K562 (cell line): ENCODE measurements around the gene DGKB. TPM values are rescaled to one million over a fixed set of nuclear protein-coding genes. Genes with fewer than 3 reads are reported as not detected.

Experiments
- ATAC-seq: fragments of 200-7000 bp; cut with Tn5 transposase; 3 replicates; pipeline ENCODE4 v1.9.1; 2020; ENCODE audit warnings: moderate library complexity
- BruUV-seq: library from RNA; stranded (reverse); fragments of 400-500 nt; replicated peaks from 2 replicates; lab custom pipeline; 2021; lab: Mats Ljungman, UMichigan
- CTCF ChIA-PET: fragments of 300-600 bp; formaldehyde crosslinking; extraction: SDS; loops from one replicate; lab custom pipeline; 2021; ENCODE audit warnings: low intra/inter-chr PET ratio; lab: Yijun Ruan, JAX
- POLR2A ChIA-PET: fragments of 300-600, 350-650 bp; sonication (Branson Sonifier 250); formaldehyde crosslinking; extraction: SDS; loops from one replicate; lab custom pipeline; 2021; ENCODE audit warnings: antibody characterized with exemption, inconsistent platforms; lab: Yijun Ruan, JAX
- DNase-seq, 4 experiments: peaks; one replicate each; pipeline versions ENCODE4 v3.0.0 to v3.0.0-alpha.2; 2011 to 2018; ENCODE audit warnings: low spot score in 3 of 4, mixed read lengths in 3 of 4; ENCODE audit errors: extremely low read depth in 1 of 4
- FAIRE-seq: peaks from 2 replicates; lab custom pipeline; 2011; peaks lifted over from hg19 to GRCh38; lab: Jason Lieb, UNC
- H2AFZ ChIP-seq: 2 replicates; pipeline ENCODE4 v1.6.0; 2011; ENCODE audit warnings: low read depth, low read length, control low read depth, inconsistent platforms
- H3K27ac ChIP-seq: fragments of 200-600 bp; 3 replicates; pipeline ENCODE4 v1.8.0; 2011; ENCODE audit warnings: low read depth, mild to moderate bottlenecking, control low read depth, inconsistent platforms, low read length, moderate library complexity, mixed read lengths; ENCODE audit errors: extremely low read depth
- H3K27me3 ChIP-seq, 2 experiments: fragments of 300-600 bp in 1 of 2; 2 replicates in 1 of 2; 3 replicates in 1 of 2; pipeline versions ENCODE4 v1.6.0 to v1.8.0; 2011; ENCODE audit warnings: inconsistent platforms in 2 of 2, low read length in 2 of 2, mild to moderate bottlenecking in 1 of 2, mixed read lengths in 1 of 2, moderate library complexity in 1 of 2; ENCODE audit not compliant: control insufficient read depth in 2 of 2, insufficient read depth in 2 of 2
- H3K36me3 ChIP-seq: fragments of 300-600 bp; 3 replicates; pipeline ENCODE4 v1.8.0; 2011; ENCODE audit warnings: mild to moderate bottlenecking, low read length, inconsistent platforms; ENCODE audit not compliant: control insufficient read depth, insufficient read depth
- H3K4me1 ChIP-seq, 2 experiments: fragments of 200-600 bp in 1 of 2; replicated peaks in 1 of 2; 2 replicates in 1 of 2; 3 replicates in 1 of 2; pipeline versions ENCODE4 v1.5.1 to v1.8.0; 2011; ENCODE audit warnings: inconsistent platforms in 2 of 2, low read length in 2 of 2, mild to moderate bottlenecking in 1 of 2, mixed read lengths in 1 of 2, moderate library complexity in 1 of 2; ENCODE audit not compliant: control insufficient read depth in 2 of 2, insufficient read depth in 2 of 2
- H3K4me2 ChIP-seq: 2 replicates; pipeline ENCODE4 v1.6.1; 2011; ENCODE audit warnings: low read length, control low read depth, inconsistent platforms, mixed read lengths; ENCODE audit not compliant: insufficient read depth
- H3K4me3 ChIP-seq: fragments of 200-600 bp; sonication (generic), shearing (Covaris generic); 2 replicates; pipeline ENCODE4 v1.5.1; 2016; ENCODE audit warnings: control low read depth, inconsistent platforms
- H3K79me2 ChIP-seq: fragments of 200-600 bp; 3 replicates; pipeline ENCODE4 v1.8.0; 2011; ENCODE audit warnings: low read length, inconsistent platforms; ENCODE audit not compliant: control insufficient read depth, insufficient read depth
- H3K9ac ChIP-seq, 2 experiments: 2 replicates each; pipeline versions ENCODE4 v1.6.0 to v1.6.1; 2011; ENCODE audit warnings: low read depth in 2 of 2, low read length in 2 of 2, control low read depth in 1 of 2, inconsistent platforms in 1 of 2, mild to moderate bottlenecking in 1 of 2, mixed read lengths in 1 of 2; ENCODE audit not compliant: insufficient read depth in 1 of 2
- H3K9me1 ChIP-seq: one replicate; pipeline ENCODE4 v1.6.0; 2011; ENCODE audit warnings: inconsistent platforms, mild to moderate bottlenecking, low read length, moderate library complexity; ENCODE audit not compliant: control insufficient read depth, insufficient read depth
- H3K9me3 ChIP-seq: replicated peaks from 2 replicates; pipeline ENCODE4 v1.5.1; 2011; ENCODE audit warnings: low read depth, low read length, inconsistent platforms; ENCODE audit not compliant: control insufficient read depth, insufficient read depth
- H4K20me1 ChIP-seq: replicated peaks from 2 replicates; pipeline ENCODE4 v1.6.1; 2011; ENCODE audit warnings: low read length, inconsistent platforms, mixed read lengths; ENCODE audit not compliant: control insufficient read depth, insufficient read depth
- ARID1B ChIP-seq: fragments of 450-650 bp; IDR thresholded peaks from 2 replicates; pipeline ENCODE4 v1.6.1; 2016; ENCODE audit warnings: antibody characterized with exemption, mild to moderate bottlenecking, inconsistent platforms
- ARNT ChIP-seq, 2 experiments: fragments of 450-650 bp; IDR thresholded peaks; 2 replicates each; pipeline ENCODE4 v1.6.1; 2016; ENCODE audit warnings: mild to moderate bottlenecking in 1 of 2
- BRCA1 ChIP-seq, 2 experiments: fragments of 450-650 bp in 1 of 2; sonication (generic) in 1 of 2; formaldehyde crosslinking in 1 of 2; IDR thresholded peaks; 2 replicates each; pipeline versions ENCODE4 v1.5.0 to v1.6.1; 2017 to 2020; ENCODE audit warnings: mild to moderate bottlenecking in 1 of 2, missing genetic modification reagents in 1 of 2
- E2F3 ChIP-seq: fragments of 250-450 bp; sonication (Bioruptor Pico); IDR thresholded peaks from 2 replicates; pipeline ENCODE4 v1.4.0; 2020; ENCODE audit warnings: mild to moderate bottlenecking
- HNRNPLL ChIP-seq: fragments of 200-400 bp; formaldehyde crosslinking; IDR thresholded peaks from 2 replicates; pipeline ENCODE4 v1.6.1; 2017; ENCODE audit warnings: low read length, low read depth, mild to moderate bottlenecking; ENCODE audit not compliant: poor library complexity, severe bottlenecking
- PHF21A ChIP-seq: fragments of 450-650 bp; IDR thresholded peaks from 2 replicates; pipeline ENCODE4 v1.6.1; 2017; ENCODE audit warnings: low read depth, borderline replicate concordance
- PHF8 ChIP-seq: fragments of 200-600 bp; sonication (generic); IDR thresholded peaks from 2 replicates; pipeline ENCODE4 v1.6.1; 2012; ENCODE audit warnings: mixed run types, mild to moderate bottlenecking, inconsistent platforms, low read length, moderate library complexity, borderline replicate concordance
- POLR3G ChIP-seq: IDR thresholded peaks from 2 replicates; pipeline ENCODE4 v1.6.1; 2011; ENCODE audit not compliant: insufficient read length, insufficient replicate concordance; ENCODE audit errors: extremely low read depth
- SREBF1 ChIP-seq: fragments of 150-350 bp; IDR thresholded peaks from 2 replicates; pipeline ENCODE4 v1.6.1; 2014; ENCODE audit warnings: antibody characterized with exemption, low read depth, low read length, borderline replicate concordance
- TCF3 ChIP-seq: sonication (generic); formaldehyde crosslinking; IDR thresholded peaks from 2 replicates; pipeline ENCODE4 v1.4.0; 2020; ENCODE audit warnings: mild to moderate bottlenecking, missing genetic modification reagents
- ZNF785 ChIP-seq: fragments of 250-450 bp; sonication (Bioruptor Pico); IDR thresholded peaks from 2 replicates; pipeline ENCODE4 v1.4.0; 2020; ENCODE audit warnings: mild to moderate bottlenecking
- WGBS: fragments of 100-300 bp; shearing (Covaris generic); methylation state at CpG from one replicate; pipeline ENCODE4 v1.1.6; 2016; ENCODE audit warnings: low coverage, mixed read lengths; ENCODE audit not compliant: insufficient coverage; ENCODE audit errors: missing lambda C conversion rate; 5-methylcytosine and 5-hydroxymethylcytosine counted together
- in situ Hi-C: fragments of 300-500 bp; cut with MboI; formaldehyde crosslinking; loops from 4 replicates; pipeline ENCODE4 v1.15.0; 2018; ENCODE audit warnings: inconsistent platforms, mixed read lengths
- intact Hi-C: fragments of 100-400 bp; cut with micrococcal nuclease; formaldehyde crosslinking; loops from 2 replicates; pipeline ENCODE4 v1.14.2; 2022
- polyA plus RNA-seq, 8 experiments: library from polyadenylated mRNA; depleted of rRNA in 4 of 8; stranded (reverse) in 5 of 8; unstranded in 3 of 8; fragments of >200 nt; fragmentation: Nextera tagmentation in 2 of 8; fragmentation: Illumina TruSeq in 1 of 8; extraction: Ambion mirVana in 2 of 8; extraction: Trizol in 1 of 8; gene quantifications; 2 replicates each; pipeline versions ENCODE4 v1.2.1 to v1.2.3, GENCODE V29; 2011 to 2014; ENCODE audit warnings: inconsistent platforms in 1 of 8, missing spikeins in 1 of 8
- total RNA-seq, 7 experiments: library from RNA; depleted of rRNA in 6 of 7; stranded (reverse); fragments of >200 nt in 6 of 7; fragmentation: Illumina TruSeq in 2 of 7; extraction: Trizol in 2 of 7; gene quantifications; 2 replicates each; pipeline versions ENCODE4 v1.2.1 to v1.2.3, GENCODE V29; 2011 to 2021; ENCODE audit warnings: low replicate concordance in 1 of 7
- TF ChIP-seq, protein P1 (sequence below): sonication (generic); IDR thresholded peaks from 2 replicates; pipeline ENCODE4 v1.6.1; 2016
- TF ChIP-seq, protein P2 (sequence below): fragments of 450-650 bp; IDR thresholded peaks from 2 replicates; pipeline ENCODE4 v1.6.1; 2016; ENCODE audit warnings: low read depth, mild to moderate bottlenecking, moderate library complexity
- TF ChIP-seq, protein P3 (sequence below), 3 experiments: fragments of 200-800 bp in 1 of 3; sonication (Bioruptor generic) in 1 of 3; sonication (generic) in 1 of 3; formaldehyde crosslinking in 1 of 3; IDR thresholded peaks; 2 replicates each; pipeline versions ENCODE4 v1.6.1 to v1.8.0; 2016 to 2022; ENCODE audit warnings: mild to moderate bottlenecking in 2 of 3, missing compliant biosample characterization in 2 of 3, missing genetic modification characterization in 2 of 3, missing genetic modification reagents in 1 of 3

The DGKB gene
- total and polyA plus RNA-seq, 9 of the 15 experiments (the other 6 are each of a cell fraction or from before 2014, with no cell fraction given), result 0.01 TPM; not detected in 8

DNA sequence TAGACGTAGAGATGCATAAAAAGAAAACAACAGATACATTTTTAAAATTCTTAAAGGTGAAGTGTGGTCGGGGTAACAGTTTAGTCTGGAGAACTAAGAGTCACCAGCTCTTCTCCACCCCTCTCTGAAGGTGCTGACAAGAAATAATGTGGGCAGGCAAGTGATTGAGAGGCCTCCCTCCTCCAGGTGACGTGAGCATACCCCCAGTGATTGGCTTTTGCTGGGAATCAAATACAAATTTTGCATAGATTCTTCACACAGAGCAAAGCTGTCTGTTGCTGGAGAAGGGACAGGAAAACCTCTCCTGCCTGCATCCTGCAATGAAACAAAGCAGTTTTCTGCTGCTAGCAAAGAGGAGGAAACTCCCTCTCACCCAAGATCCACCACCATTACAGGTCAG lies 115.0 kb downstream of the DGKB start:
- WGBS, result 0% methylated on average over 3 of the region's 3 CpGs
- no peaks in the 10 kb centered on the region for H4K20me1 ChIP-seq
- CTCF ChIA-PET, result no interaction called here
- BruUV-seq, result no TSS peak
- in situ Hi-C loops, result no loop called here
- H3K79me2 ChIP-seq, result no peaks in the 10 kb centered on the region
- H2AFZ ChIP-seq, result no peak overlapping the region
- H3K4me2 ChIP-seq, result no peak overlapping the region
- ATAC-seq, result no peak
- no peaks in the 10 kb centered on the region for H3K4me1 ChIP-seq
- H3K9me3 ChIP-seq, result no peaks in the 10 kb centered on the region; the same call in 1 of the 2 replicates
- no peak overlapping the region for H3K9ac ChIP-seq
- H3K27ac ChIP-seq, result no peak overlapping the region
- POLR2A ChIA-PET, result no interaction called here
- H3K36me3 ChIP-seq, result no peaks in the 10 kb centered on the region
- no peaks in the 10 kb centered on the region for H3K27me3 ChIP-seq
- no peaks in the 10 kb centered on the region for H3K9me1 ChIP-seq
- TF ChIP-seq HNRNPLL (no peak), ZNF785 (no peak)
- no peak for FAIRE-seq
- H3K4me3 ChIP-seq, result no peak overlapping the region
- intact Hi-C loops, result no loop called here
- DNase-seq, result no peak

DNA sequence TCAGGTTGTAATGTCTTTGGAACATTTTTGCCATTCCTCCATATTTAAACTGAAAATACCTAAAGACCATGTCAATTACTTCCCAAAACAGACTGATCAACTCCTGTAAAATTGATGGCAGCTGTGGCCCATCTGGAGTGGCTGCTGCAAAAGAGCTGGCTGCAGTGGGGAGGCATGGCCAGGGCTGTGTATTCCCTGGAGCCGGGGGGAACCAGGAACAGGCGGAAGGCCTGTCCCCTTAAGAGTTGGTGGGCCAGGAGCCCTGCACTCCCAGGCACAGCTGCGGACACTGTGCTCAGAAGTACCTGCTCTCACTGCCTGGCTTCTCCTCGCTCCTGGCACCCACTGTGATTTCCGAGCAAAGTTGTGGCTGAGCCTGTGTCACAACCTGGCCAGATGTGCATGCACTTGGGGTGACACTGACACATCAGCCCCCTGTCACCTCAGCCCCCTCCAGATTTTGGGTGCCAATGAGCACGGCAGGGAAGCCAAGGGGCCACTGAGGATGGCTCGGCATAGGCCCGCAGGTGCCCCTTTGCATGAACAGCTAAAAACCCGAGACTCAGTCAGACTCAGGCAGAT lies 116.1 kb downstream of the DGKB start:
- Histone ChIP-seq H2AFZ (no peak overlapping the region), H3K9me1 (no peaks in the 10 kb centered on the region), H3K9ac (no peak overlapping the region), H3K4me2 (no peak overlapping the region), H3K4me1 (no peaks in the 10 kb centered on the region), H3K27ac (no peak overlapping the region), H3K27me3 (no peaks in the 10 kb centered on the region), H3K4me3 (no peak overlapping the region), H4K20me1 (no peaks in the 10 kb centered on the region), H3K79me2 (no peaks in the 10 kb centered on the region), H3K36me3 (no peaks in the 10 kb centered on the region), H3K9me3 (no peaks in the 10 kb centered on the region)
- intact Hi-C loops, result no loop called here
- no TSS peak for BruUV-seq
- no peak for DNase-seq
- POLR2A ChIA-PET, result no interaction called here
- in situ Hi-C loops, result no loop called here
- no peak for ATAC-seq
- CTCF ChIA-PET, result no interaction called here
- 1% methylated on average over 9 of the region's 9 CpGs for WGBS
- no peak for FAIRE-seq
- TF ChIP-seq, protein P1, sequence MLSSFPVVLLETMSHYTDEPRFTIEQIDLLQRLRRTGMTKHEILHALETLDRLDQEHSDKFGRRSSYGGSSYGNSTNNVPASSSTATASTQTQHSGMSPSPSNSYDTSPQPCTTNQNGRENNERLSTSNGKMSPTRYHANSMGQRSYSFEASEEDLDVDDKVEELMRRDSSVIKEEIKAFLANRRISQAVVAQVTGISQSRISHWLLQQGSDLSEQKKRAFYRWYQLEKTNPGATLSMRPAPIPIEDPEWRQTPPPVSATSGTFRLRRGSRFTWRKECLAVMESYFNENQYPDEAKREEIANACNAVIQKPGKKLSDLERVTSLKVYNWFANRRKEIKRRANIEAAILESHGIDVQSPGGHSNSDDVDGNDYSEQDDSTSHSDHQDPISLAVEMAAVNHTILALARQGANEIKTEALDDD, result no peak
- TF ChIP-seq SREBF1 (no peak), BRCA1 (IDR thresholded peaks at IDR 0.05) (no peak), BRCA1 (CRISPR knock-in tag; IDR thresholded peaks at IDR 0.05) (no peak), TCF3 (CRISPR knock-in tag) (no peak), PHF21A (no peak), ARNT (IDR thresholded peaks at IDR 0.05) (no peak), POLR3G (no peak), ARID1B (no peak), PHF8 (no peak), E2F3 (no peak)
- TF ChIP-seq, protein P2, sequence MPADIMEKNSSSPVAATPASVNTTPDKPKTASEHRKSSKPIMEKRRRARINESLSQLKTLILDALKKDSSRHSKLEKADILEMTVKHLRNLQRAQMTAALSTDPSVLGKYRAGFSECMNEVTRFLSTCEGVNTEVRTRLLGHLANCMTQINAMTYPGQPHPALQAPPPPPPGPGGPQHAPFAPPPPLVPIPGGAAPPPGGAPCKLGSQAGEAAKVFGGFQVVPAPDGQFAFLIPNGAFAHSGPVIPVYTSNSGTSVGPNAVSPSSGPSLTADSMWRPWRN, result no peak
- TF ChIP-seq, protein P3, sequence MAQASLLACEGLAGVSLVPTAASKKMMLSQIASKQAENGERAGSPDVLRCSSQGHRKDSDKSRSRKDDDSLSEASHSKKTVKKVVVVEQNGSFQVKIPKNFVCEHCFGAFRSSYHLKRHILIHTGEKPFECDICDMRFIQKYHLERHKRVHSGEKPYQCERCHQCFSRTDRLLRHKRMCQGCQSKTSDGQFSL (CRISPR knock-in tag; IDR thresholded peaks at IDR 0.05), result no peak
- TF ChIP-seq, protein P3 (tag; IDR thresholded peaks at IDR 0.05), result no peak
